GM08714 (cell line): ENCODE data around the gene TRABD.

Experiments
- H3K4me3 ChIP-seq: fragments of 200-500 bp; sonication (Bioruptor generic); 2 replicates; pipeline ENCODE4 v1.5.1; 2014; ENCODE audit warnings: mild to moderate bottlenecking, low read length, inconsistent platforms
- ZNF274 ChIP-seq: IDR thresholded peaks from 2 replicates; pipeline ENCODE4 v1.6.1; 2012; ENCODE audit warnings: mild to moderate bottlenecking, low read depth, low read length

Gene TRABD

GRCh38 chr22:50184004-50184901 is 1.5 kb upstream of the TRABD start:
- no peak overlapping the region for H3K4me3 ChIP-seq
- no peak for TF ChIP-seq ZNF274

- H3K4me3 ChIP-seq, result peak overlapping the region; percentile 2; the same call in 1 of the 2 replicates
- TF ChIP-seq ZNF274, result no peak
Measured at GRCh38 chr22:50184902-50185374, 775 bp upstream of the TRABD start.

- no peak for TF ChIP-seq ZNF274
- H3K4me3 ChIP-seq, result peak overlapping the region; percentile 77
Measured at GRCh38 chr22:50186181-50186714, 535 bp downstream of the TRABD start.

- no peak for TF ChIP-seq ZNF274
- H3K4me3 ChIP-seq, result peak overlapping the region; percentile 77
Measured at GRCh38 chr22:50186761-50187523, 1.2 kb downstream of the TRABD start.

- no peak for TF ChIP-seq ZNF274
- H3K4me3 ChIP-seq, result no peak overlapping the region
Measured at GRCh38 chr22:50188356-50188755, 2.6 kb downstream of the TRABD start.

GRCh38 chr22:50189184-50189848 is 3.6 kb downstream of the TRABD start:
- TF ChIP-seq ZNF274, result no peak
- peak overlapping the region; percentile 45; the same call in 1 of the 2 replicates for H3K4me3 ChIP-seq

GRCh38 chr22:50189849-50190181 is 4.1 kb downstream of the TRABD start:
- no peak for TF ChIP-seq ZNF274
- peak overlapping the region; percentile 45; the same call in 1 of the 2 replicates for H3K4me3 ChIP-seq

GRCh38 chr22:50190182-50190940 is 4.6 kb downstream of the TRABD start:
- TF ChIP-seq ZNF274, result no peak
- peak overlapping the region; percentile 45; the same call in 1 of the 2 replicates for H3K4me3 ChIP-seq

- peak overlapping the region; percentile 39; the same call in 1 of the 2 replicates for H3K4me3 ChIP-seq
- TF ChIP-seq ZNF274, result no peak
Measured at GRCh38 chr22:50190941-50191741, 5.4 kb downstream of the TRABD start.

- H3K4me3 ChIP-seq, result peak overlapping the region; percentile 4; the same call in 1 of the 2 replicates
- no peak for TF ChIP-seq ZNF274
Measured at GRCh38 chr22:50192436-50193204, 6.9 kb downstream of the TRABD start.

- no peak for TF ChIP-seq ZNF274
- H3K4me3 ChIP-seq, result no peak overlapping the region
Measured at GRCh38 chr22:50193621-50194020, 7.9 kb downstream of the TRABD start.
